WI38 (cell line): ENCODE results near the gene ST3GAL4.

Experiments used
- H3K4me3 ChIP-seq: 2 replicates; pipeline ENCODE4 v1.5.1; 2011; ENCODE audit warnings: low read depth, mild to moderate bottlenecking, control low read depth, low read length
- TF ChIP-seq, protein P1 (sequence below): IDR thresholded peaks from 2 replicates; pipeline ENCODE4 v1.5.1; 2012; ENCODE audit warnings: low read depth, mild to moderate bottlenecking, control low read depth, low read length

The ST3GAL4 gene

DNA sequence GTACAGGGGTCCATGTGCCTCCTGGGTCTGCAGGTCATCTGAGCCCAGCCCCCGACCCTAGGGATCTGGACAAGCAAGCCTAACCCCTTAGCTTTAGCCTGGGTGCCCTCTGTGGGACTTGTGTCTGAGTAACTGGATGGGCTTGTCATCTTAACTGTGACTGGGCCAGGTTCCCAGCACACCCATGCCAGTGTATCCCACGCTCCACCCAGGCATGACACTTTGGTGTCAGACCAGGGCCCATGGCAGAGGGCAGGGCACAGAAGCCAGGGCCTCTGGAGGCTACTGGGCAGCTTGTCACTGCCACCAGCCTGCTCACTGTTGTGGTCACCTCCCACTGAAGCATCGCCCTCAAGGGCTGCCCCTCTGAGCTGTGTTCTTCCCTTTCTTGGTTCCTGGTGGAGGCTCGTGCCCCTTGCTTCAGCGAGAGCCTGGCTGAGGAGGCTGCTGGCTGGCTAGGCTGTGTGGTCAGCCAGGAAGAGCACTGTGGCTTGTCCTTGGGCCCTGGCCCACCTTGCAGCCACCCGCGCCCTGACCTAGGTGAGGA lies 80.8 kb downstream of the ST3GAL4 start:
- H3K4me3 ChIP-seq = no peak overlapping the region
- TF ChIP-seq, protein P1, sequence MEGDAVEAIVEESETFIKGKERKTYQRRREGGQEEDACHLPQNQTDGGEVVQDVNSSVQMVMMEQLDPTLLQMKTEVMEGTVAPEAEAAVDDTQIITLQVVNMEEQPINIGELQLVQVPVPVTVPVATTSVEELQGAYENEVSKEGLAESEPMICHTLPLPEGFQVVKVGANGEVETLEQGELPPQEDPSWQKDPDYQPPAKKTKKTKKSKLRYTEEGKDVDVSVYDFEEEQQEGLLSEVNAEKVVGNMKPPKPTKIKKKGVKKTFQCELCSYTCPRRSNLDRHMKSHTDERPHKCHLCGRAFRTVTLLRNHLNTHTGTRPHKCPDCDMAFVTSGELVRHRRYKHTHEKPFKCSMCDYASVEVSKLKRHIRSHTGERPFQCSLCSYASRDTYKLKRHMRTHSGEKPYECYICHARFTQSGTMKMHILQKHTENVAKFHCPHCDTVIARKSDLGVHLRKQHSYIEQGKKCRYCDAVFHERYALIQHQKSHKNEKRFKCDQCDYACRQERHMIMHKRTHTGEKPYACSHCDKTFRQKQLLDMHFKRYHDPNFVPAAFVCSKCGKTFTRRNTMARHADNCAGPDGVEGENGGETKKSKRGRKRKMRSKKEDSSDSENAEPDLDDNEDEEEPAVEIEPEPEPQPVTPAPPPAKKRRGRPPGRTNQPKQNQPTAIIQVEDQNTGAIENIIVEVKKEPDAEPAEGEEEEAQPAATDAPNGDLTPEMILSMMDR = no peak

- H3K4me3 ChIP-seq = no peak overlapping the region
- TF ChIP-seq, protein P1 = no peak
Measured at GRCh38 chr11:126437731-126438130, 82.2 kb downstream of the ST3GAL4 start.

DNA sequence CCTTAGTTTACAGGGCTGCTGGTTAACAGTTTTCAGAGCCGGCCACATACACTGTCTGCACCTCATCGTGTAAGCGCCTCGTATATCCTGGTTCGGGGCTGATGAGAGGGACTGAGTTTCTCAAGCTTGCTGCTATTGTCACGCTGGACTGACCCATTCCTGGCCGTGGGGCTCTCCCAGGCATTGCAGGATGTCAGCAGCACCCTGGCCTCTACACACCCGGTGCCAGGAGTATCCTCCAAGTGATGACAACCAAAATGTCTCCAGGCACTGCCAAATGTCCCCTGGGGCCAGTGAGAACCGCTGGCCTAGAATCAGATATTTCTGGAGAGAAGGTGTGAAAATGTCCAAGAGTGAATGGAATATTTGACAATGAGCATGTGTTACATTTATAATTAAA lies 82.8 kb downstream of the ST3GAL4 start:
- TF ChIP-seq, protein P1 = no peak
- no peak overlapping the region for H3K4me3 ChIP-seq

DNA sequence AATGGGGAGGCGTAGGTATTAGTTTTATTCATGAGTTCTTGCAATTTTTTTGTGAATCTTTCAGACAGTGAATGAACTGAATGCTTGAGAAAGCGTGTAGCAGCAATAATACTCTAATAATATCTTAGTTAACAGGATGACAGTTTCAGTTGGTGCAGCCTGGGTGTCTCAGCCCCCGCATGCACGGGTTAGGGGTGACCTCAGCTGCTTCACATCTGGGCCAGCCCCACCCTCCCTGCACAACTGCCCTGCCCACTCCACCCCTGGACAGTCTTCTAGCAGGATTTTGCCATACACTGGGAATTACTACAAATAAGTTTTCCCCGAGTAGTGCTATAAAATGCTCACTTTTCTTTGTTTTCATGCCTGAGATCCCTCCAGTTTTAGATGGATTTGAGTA lies 83.2 kb downstream of the ST3GAL4 start:
- no peak overlapping the region for H3K4me3 ChIP-seq
- TF ChIP-seq, protein P1 = no peak

- H3K4me3 ChIP-seq = no peak overlapping the region
- TF ChIP-seq, protein P1 = no peak
Measured at GRCh38 chr11:126440276-126440675, 84.8 kb downstream of the ST3GAL4 start.

- TF ChIP-seq, protein P1 = peak; percentile 92
- H3K4me3 ChIP-seq = no peak overlapping the region
Measured at GRCh38 chr11:126440792-126441514, 85.5 kb downstream of the ST3GAL4 start.

- no peak overlapping the region for H3K4me3 ChIP-seq
- TF ChIP-seq, protein P1 = no peak
Measured at GRCh38 chr11:126443120-126443519, 87.6 kb downstream of the ST3GAL4 start.
